Endothelial cell of umbilical vein (primary cell): ENCODE data around the gene DACT3. TPM values are rescaled to one million over a fixed set of nuclear protein-coding genes. Genes with fewer than 3 reads are reported as not detected.

ENCODE experiments used
- BruUV-seq: library from RNA; stranded (reverse); fragments of 400-500 nt; replicated peaks from 2 replicates; lab custom pipeline; 2021; lab: Mats Ljungman, UMichigan
- CTCF ChIA-PET: fragments of 300-600, 350-600 bp; sonication (Branson Sonifier 250); formaldehyde crosslinking; loops from one replicate; lab custom pipeline; 2021; ENCODE audit warnings: antibody characterized with exemption, inconsistent platforms; lab: Charles Lee
- POLR2A ChIA-PET: fragments of 300-600, 350-600 bp; sonication (Branson Sonifier 250); formaldehyde crosslinking; loops from one replicate; lab custom pipeline; 2021; ENCODE audit warnings: antibody characterized with exemption, inconsistent platforms; lab: Charles Lee
- DNase-seq: peaks from one replicate; pipeline ENCODE4 v3.0.0-alpha.2; 2011; ENCODE audit warnings: low read depth, low spot score
- FAIRE-seq: peaks from 2 replicates; lab custom pipeline; 2011; peaks lifted over from hg19 to GRCh38; lab: Jason Lieb, UNC
- H2AFZ ChIP-seq: 2 replicates; pipeline ENCODE4 v1.6.0; 2012; ENCODE audit warnings: low read depth, low read length, control low read depth, inconsistent platforms
- H3K27ac ChIP-seq: 2 replicates; pipeline ENCODE4 v1.5.1; 2011; ENCODE audit warnings: low read depth, mild to moderate bottlenecking, control low read depth, low read length, moderate library complexity; ENCODE audit not compliant: insufficient read depth
- H3K27me3 ChIP-seq, 2 experiments: 2 replicates each; pipeline versions ENCODE4 v1.6.0 to v1.6.1; 2011; ENCODE audit warnings: low read length in 2 of 2, mixed read lengths in 1 of 2; ENCODE audit not compliant: control insufficient read depth in 2 of 2, insufficient read depth in 2 of 2
- H3K36me3 ChIP-seq, 2 experiments: 2 replicates in 1 of 2; 3 replicates in 1 of 2; pipeline ENCODE4 v1.5.1; 2011; ENCODE audit warnings: low read length in 2 of 2, mild to moderate bottlenecking in 1 of 2, moderate library complexity in 1 of 2; ENCODE audit not compliant: control insufficient read depth in 2 of 2, insufficient read depth in 2 of 2; ENCODE audit errors: extremely low read depth in 1 of 2
- H3K4me1 ChIP-seq: 3 replicates; pipeline ENCODE4 v1.5.1; 2011; ENCODE audit warnings: mild to moderate bottlenecking, low read length; ENCODE audit not compliant: control insufficient read depth, insufficient read depth; ENCODE audit errors: extremely low read depth
- H3K4me2 ChIP-seq: 2 replicates; pipeline ENCODE4 v1.6.1; 2011; ENCODE audit warnings: low read length, control low read depth, mixed read lengths; ENCODE audit not compliant: insufficient read depth
- H3K4me3 ChIP-seq, 3 experiments: fragments of 200-600 bp in 1 of 3; sonication (generic), shearing (Covaris generic) in 1 of 3; replicated peaks in 1 of 3; 2 replicates each; pipeline ENCODE4 v1.5.1; 2011 to 2016; ENCODE audit warnings: control low read depth in 3 of 3, low read length in 3 of 3, mild to moderate bottlenecking in 2 of 3, inconsistent platforms in 1 of 3, low read depth in 1 of 3, moderate library complexity in 1 of 3; ENCODE audit not compliant: insufficient read depth in 1 of 3
- H3K79me2 ChIP-seq: 2 replicates; pipeline ENCODE4 v1.6.0; 2012; ENCODE audit warnings: low read length, inconsistent platforms; ENCODE audit not compliant: control insufficient read depth, insufficient read depth
- H3K9ac ChIP-seq: replicated peaks from 2 replicates; pipeline ENCODE3; 2011; ENCODE audit warnings: low read length, control low read depth; ENCODE audit not compliant: insufficient read depth; ENCODE audit errors: extremely low read depth
- H3K9me1 ChIP-seq: replicated peaks from 3 replicates; pipeline ENCODE4 v1.6.0; 2011; ENCODE audit warnings: mild to moderate bottlenecking, low read length; ENCODE audit not compliant: control insufficient read depth, insufficient read depth; ENCODE audit errors: extremely low read depth
- H3K9me3 ChIP-seq: replicated peaks from 2 replicates; pipeline ENCODE4 v1.5.1; 2012; ENCODE audit warnings: low read length, inconsistent platforms; ENCODE audit not compliant: control insufficient read depth, insufficient read depth
- H4K20me1 ChIP-seq: replicated peaks from 2 replicates; pipeline ENCODE3; 2011; ENCODE audit warnings: mild to moderate bottlenecking, low read length; ENCODE audit not compliant: control insufficient read depth, insufficient read depth; ENCODE audit errors: extremely low read depth
- CTCF ChIP-seq, 2 donors: IDR thresholded peaks; 1 replicate in 1 of 2; 2 replicates in 1 of 2; pipeline ENCODE4 v1.5.1; 2011; ENCODE audit warnings: low read length in 2 of 2, mild to moderate bottlenecking in 2 of 2, moderate library complexity in 2 of 2, control low read depth in 1 of 2, inconsistent platforms in 1 of 2, low read depth in 1 of 2; ENCODE audit not compliant: insufficient read depth in 1 of 2; ENCODE audit errors: extremely low read depth in 1 of 2
- EZH2 ChIP-seq: IDR thresholded peaks from 2 replicates; pipeline ENCODE4 v1.6.1; 2012; ENCODE audit warnings: borderline replicate concordance, low read depth, mild to moderate bottlenecking, moderate library complexity, low read length, inconsistent platforms; ENCODE audit not compliant: severe bottlenecking
- FOS ChIP-seq: IDR thresholded peaks from 2 replicates; pipeline ENCODE4 v1.6.1; 2011; ENCODE audit warnings: mild to moderate bottlenecking, low read length, moderate library complexity, borderline replicate concordance; ENCODE audit not compliant: insufficient read depth
- GATA2 ChIP-seq: IDR thresholded peaks from 2 replicates; pipeline ENCODE4 v1.7.0; 2011; ENCODE audit warnings: low read depth, mild to moderate bottlenecking, moderate library complexity, mixed read lengths, low read length; ENCODE audit not compliant: insufficient read length, insufficient read depth
- JUN ChIP-seq: IDR thresholded peaks from 2 replicates; pipeline ENCODE4 v1.6.1; 2011; ENCODE audit warnings: borderline replicate concordance, low read depth; ENCODE audit not compliant: insufficient read length, insufficient read depth
- MAX ChIP-seq: IDR thresholded peaks from 2 replicates; pipeline ENCODE4 v1.6.1; 2011; ENCODE audit not compliant: insufficient read depth, insufficient read length
- MYC ChIP-seq: IDR thresholded peaks from one replicate; pipeline ENCODE4 v1.6.1; 2011; ENCODE audit warnings: mild to moderate bottlenecking, low read depth, low read length
- POLR2A ChIP-seq: IDR thresholded peaks from 2 replicates; pipeline ENCODE4 v1.6.1; 2012; ENCODE audit warnings: low read depth, mild to moderate bottlenecking, control low read depth, low read length
- POLR2AphosphoS5 ChIP-seq: IDR thresholded peaks from 2 replicates; pipeline ENCODE4 v1.6.1; 2012; ENCODE audit warnings: low read depth, mild to moderate bottlenecking, control low read depth, low read length, moderate library complexity; ENCODE audit not compliant: insufficient read depth
- dilution Hi-C: fragments of 300-500 bp; cut with MboI; formaldehyde crosslinking; loops from one replicate; pipeline ENCODE4 v1.15.0; 2019; ENCODE audit warnings: low sequenced_read_pairs; ENCODE audit not compliant: extremely low pct_ligation_motif_present
- intact Hi-C: fragments of 100-400 bp; cut with micrococcal nuclease; formaldehyde crosslinking; loops from one replicate; pipeline ENCODE4 v1.10.0; 2022
- polyA plus RNA-seq, 4 experiments: library from polyadenylated mRNA; depleted of rRNA in 3 of 4; stranded (reverse) in 3 of 4; unstranded in 1 of 4; fragments of >200 nt; gene quantifications; 2 replicates each; pipeline versions ENCODE4 v1.2.1 to v1.2.3, GENCODE V29; 2011 to 2012; ENCODE audit warnings: missing spikeins in 1 of 4
- total RNA-seq: library from RNA; stranded (reverse); gene quantifications from 2 replicates; pipeline ENCODE4 v1.2.3, GENCODE V29; 2021

The DACT3 gene
- total and polyA plus RNA-seq, 2 donors (not counting 3 experiments of a cell fraction or from before 2014, with no cell fraction given): 0.22 to 0.76 TPM

- H3K27ac ChIP-seq: no peak overlapping the region
- H2AFZ ChIP-seq: no peak overlapping the region
- TF ChIP-seq FOS (no peak), MAX (no peak), GATA2 (no peak), EZH2 (no peak), CTCF (IDR thresholded peaks at IDR 0.05; ENCODE audit: extremely low read depth in 1 of 2, insufficient read depth in 1 of 2, low read depth in 1 of 2, low read length in 2 of 2) (no peak), POLR2AphosphoS5 (no peak), POLR2A (no peak), MYC (no peak), JUN (no peak)
- no peaks in the 10 kb centered on the region for H3K9me1 ChIP-seq
- intact Hi-C loops: no loop called here
- H3K4me3 ChIP-seq: no peak overlapping the region
- no peak overlapping the region for H3K9ac ChIP-seq
- no peak overlapping the region for H3K4me2 ChIP-seq
- no peaks in the 10 kb centered on the region for H3K27me3 ChIP-seq
- H3K79me2 ChIP-seq: peaks cover 40% of the 10 kb centered on the region
- no peaks in the 10 kb centered on the region for H3K9me3 ChIP-seq
- POLR2A ChIA-PET: no interaction called here
- DNase-seq (no peak), FAIRE-seq (no peak)
- H3K36me3 ChIP-seq: peaks cover 13 to 51% of the 10 kb centered on the region in 2 experiments
- CTCF ChIA-PET: interaction anchor here (4.0 kb wide), 1 partner anchor 54 kb away, joined by 22 read pairs; the partner anchor contains the start of gene DACT3
- no peaks in the 10 kb centered on the region for H4K20me1 ChIP-seq
- dilution Hi-C loops: no loop called here
- BruUV-seq: no TSS peak
- H3K4me1 ChIP-seq: peaks cover 13% of the 10 kb centered on the region
These were observed 53.5 kb downstream of the DACT3 start for GRCh38 chr19:46607448-46607841.
